Endothelial cell of umbilical vein (primary cell): ENCODE data around the gene ICOSLG. TPM values are rescaled to one million over a fixed set of nuclear protein-coding genes. Genes with fewer than 3 reads are reported as not detected.

Experiments
- BruUV-seq: library from RNA; stranded (reverse); fragments of 400-500 nt; replicated peaks from 2 replicates; lab custom pipeline; 2021; lab: Mats Ljungman, UMichigan
- CTCF ChIA-PET: fragments of 300-600, 350-600 bp; sonication (Branson Sonifier 250); formaldehyde crosslinking; loops from one replicate; lab custom pipeline; 2021; ENCODE audit warnings: antibody characterized with exemption, inconsistent platforms; lab: Charles Lee
- POLR2A ChIA-PET: fragments of 300-600, 350-600 bp; sonication (Branson Sonifier 250); formaldehyde crosslinking; loops from one replicate; lab custom pipeline; 2021; ENCODE audit warnings: antibody characterized with exemption, inconsistent platforms; lab: Charles Lee
- DNase-seq: peaks from one replicate; pipeline ENCODE4 v3.0.0-alpha.2; 2011; ENCODE audit warnings: low read depth, low spot score
- FAIRE-seq: peaks from 2 replicates; lab custom pipeline; 2011; peaks lifted over from hg19 to GRCh38; lab: Jason Lieb, UNC
- H2AFZ ChIP-seq: 2 replicates; pipeline ENCODE4 v1.6.0; 2012; ENCODE audit warnings: low read depth, low read length, control low read depth, inconsistent platforms
- H3K27ac ChIP-seq: 2 replicates; pipeline ENCODE4 v1.5.1; 2011; ENCODE audit warnings: low read depth, mild to moderate bottlenecking, control low read depth, low read length, moderate library complexity; ENCODE audit not compliant: insufficient read depth
- H3K27me3 ChIP-seq, 2 experiments: 2 replicates each; pipeline versions ENCODE4 v1.6.0 to v1.6.1; 2011; ENCODE audit warnings: low read length in 2 of 2, mixed read lengths in 1 of 2; ENCODE audit not compliant: control insufficient read depth in 2 of 2, insufficient read depth in 2 of 2
- H3K36me3 ChIP-seq, 2 experiments: 2 replicates in 1 of 2; 3 replicates in 1 of 2; pipeline ENCODE4 v1.5.1; 2011; ENCODE audit warnings: low read length in 2 of 2, mild to moderate bottlenecking in 1 of 2, moderate library complexity in 1 of 2; ENCODE audit not compliant: control insufficient read depth in 2 of 2, insufficient read depth in 2 of 2; ENCODE audit errors: extremely low read depth in 1 of 2
- H3K4me1 ChIP-seq: 3 replicates; pipeline ENCODE4 v1.5.1; 2011; ENCODE audit warnings: mild to moderate bottlenecking, low read length; ENCODE audit not compliant: control insufficient read depth, insufficient read depth; ENCODE audit errors: extremely low read depth
- H3K4me2 ChIP-seq: 2 replicates; pipeline ENCODE4 v1.6.1; 2011; ENCODE audit warnings: low read length, control low read depth, mixed read lengths; ENCODE audit not compliant: insufficient read depth
- H3K4me3 ChIP-seq, 3 experiments: fragments of 200-600 bp in 1 of 3; sonication (generic), shearing (Covaris generic) in 1 of 3; replicated peaks in 1 of 3; 2 replicates each; pipeline ENCODE4 v1.5.1; 2011 to 2016; ENCODE audit warnings: control low read depth in 3 of 3, low read length in 3 of 3, mild to moderate bottlenecking in 2 of 3, inconsistent platforms in 1 of 3, low read depth in 1 of 3, moderate library complexity in 1 of 3; ENCODE audit not compliant: insufficient read depth in 1 of 3
- H3K79me2 ChIP-seq: 2 replicates; pipeline ENCODE4 v1.6.0; 2012; ENCODE audit warnings: low read length, inconsistent platforms; ENCODE audit not compliant: control insufficient read depth, insufficient read depth
- H3K9ac ChIP-seq: replicated peaks from 2 replicates; pipeline ENCODE3; 2011; ENCODE audit warnings: low read length, control low read depth; ENCODE audit not compliant: insufficient read depth; ENCODE audit errors: extremely low read depth
- H3K9me1 ChIP-seq: replicated peaks from 3 replicates; pipeline ENCODE4 v1.6.0; 2011; ENCODE audit warnings: mild to moderate bottlenecking, low read length; ENCODE audit not compliant: control insufficient read depth, insufficient read depth; ENCODE audit errors: extremely low read depth
- H3K9me3 ChIP-seq: replicated peaks from 2 replicates; pipeline ENCODE4 v1.5.1; 2012; ENCODE audit warnings: low read length, inconsistent platforms; ENCODE audit not compliant: control insufficient read depth, insufficient read depth
- H4K20me1 ChIP-seq: replicated peaks from 2 replicates; pipeline ENCODE3; 2011; ENCODE audit warnings: mild to moderate bottlenecking, low read length; ENCODE audit not compliant: control insufficient read depth, insufficient read depth; ENCODE audit errors: extremely low read depth
- EZH2 ChIP-seq: IDR thresholded peaks from 2 replicates; pipeline ENCODE4 v1.6.1; 2012; ENCODE audit warnings: borderline replicate concordance, low read depth, mild to moderate bottlenecking, moderate library complexity, low read length, inconsistent platforms; ENCODE audit not compliant: severe bottlenecking
- FOS ChIP-seq: IDR thresholded peaks from 2 replicates; pipeline ENCODE4 v1.6.1; 2011; ENCODE audit warnings: mild to moderate bottlenecking, low read length, moderate library complexity, borderline replicate concordance; ENCODE audit not compliant: insufficient read depth
- GATA2 ChIP-seq: IDR thresholded peaks from 2 replicates; pipeline ENCODE4 v1.7.0; 2011; ENCODE audit warnings: low read depth, mild to moderate bottlenecking, moderate library complexity, mixed read lengths, low read length; ENCODE audit not compliant: insufficient read length, insufficient read depth
- JUN ChIP-seq: IDR thresholded peaks from 2 replicates; pipeline ENCODE4 v1.6.1; 2011; ENCODE audit warnings: borderline replicate concordance, low read depth; ENCODE audit not compliant: insufficient read length, insufficient read depth
- MAX ChIP-seq: IDR thresholded peaks from 2 replicates; pipeline ENCODE4 v1.6.1; 2011; ENCODE audit not compliant: insufficient read depth, insufficient read length
- MYC ChIP-seq: IDR thresholded peaks from one replicate; pipeline ENCODE4 v1.6.1; 2011; ENCODE audit warnings: mild to moderate bottlenecking, low read depth, low read length
- POLR2A ChIP-seq: IDR thresholded peaks from 2 replicates; pipeline ENCODE4 v1.6.1; 2012; ENCODE audit warnings: low read depth, mild to moderate bottlenecking, control low read depth, low read length
- POLR2AphosphoS5 ChIP-seq: IDR thresholded peaks from 2 replicates; pipeline ENCODE4 v1.6.1; 2012; ENCODE audit warnings: low read depth, mild to moderate bottlenecking, control low read depth, low read length, moderate library complexity; ENCODE audit not compliant: insufficient read depth
- dilution Hi-C: fragments of 300-500 bp; cut with MboI; formaldehyde crosslinking; loops from one replicate; pipeline ENCODE4 v1.15.0; 2019; ENCODE audit warnings: low sequenced_read_pairs; ENCODE audit not compliant: extremely low pct_ligation_motif_present
- intact Hi-C: fragments of 100-400 bp; cut with micrococcal nuclease; formaldehyde crosslinking; loops from one replicate; pipeline ENCODE4 v1.10.0; 2022
- polyA plus RNA-seq, 4 experiments: library from polyadenylated mRNA; depleted of rRNA in 3 of 4; stranded (reverse) in 3 of 4; unstranded in 1 of 4; fragments of >200 nt; gene quantifications; 2 replicates each; pipeline versions ENCODE4 v1.2.1 to v1.2.3, GENCODE V29; 2011 to 2012; ENCODE audit warnings: missing spikeins in 1 of 4
- total RNA-seq: library from RNA; stranded (reverse); gene quantifications from 2 replicates; pipeline ENCODE4 v1.2.3, GENCODE V29; 2021
- TF ChIP-seq, protein P1 (sequence below), 2 donors: IDR thresholded peaks; 1 replicate in 1 of 2; 2 replicates in 1 of 2; pipeline ENCODE4 v1.5.1; 2011; ENCODE audit warnings: low read length in 2 of 2, mild to moderate bottlenecking in 2 of 2, moderate library complexity in 2 of 2, control low read depth in 1 of 2, inconsistent platforms in 1 of 2, low read depth in 1 of 2; ENCODE audit not compliant: insufficient read depth in 1 of 2; ENCODE audit errors: extremely low read depth in 1 of 2

The ICOSLG gene
- total and polyA plus RNA-seq, 2 donors (not counting 3 experiments of a cell fraction or from before 2014, with no cell fraction given): 0.91 to 2.9 TPM

GRCh38 chr21:44258056-44258725, 17.4 kb upstream of the ICOSLG start:
- FAIRE-seq: no peak
- DNase-seq: no peak
- ChIA-PET POLR2A (no interaction called here), CTCF (no interaction called here)
- Histone ChIP-seq H3K9me1 (no peaks in the 10 kb centered on the region), H3K27ac (no peak overlapping the region), H4K20me1 (no peaks in the 10 kb centered on the region), H3K4me3 (no peak overlapping the region), H3K9ac (no peak overlapping the region), H3K27me3 (peaks cover 0 to 2% of the 10 kb centered on the region in 2 experiments), H3K36me3 (no peaks in the 10 kb centered on the region), H3K9me3 (no peaks in the 10 kb centered on the region), H2AFZ (no peak overlapping the region), H3K4me1 (peaks cover 8% of the 10 kb centered on the region), H3K79me2 (no peaks in the 10 kb centered on the region), H3K4me2 (no peak overlapping the region)
- intact Hi-C loops (no loop called here), dilution Hi-C loops (no loop called here)
- BruUV-seq: no TSS peak
- no peak for TF ChIP-seq FOS
- TF ChIP-seq POLR2AphosphoS5: no peak
- no peak for TF ChIP-seq JUN
- TF ChIP-seq EZH2: no peak
- TF ChIP-seq POLR2A: no peak
- TF ChIP-seq GATA2: no peak
- no peak for TF ChIP-seq MYC
- TF ChIP-seq MAX: no peak
- TF ChIP-seq, protein P1, sequence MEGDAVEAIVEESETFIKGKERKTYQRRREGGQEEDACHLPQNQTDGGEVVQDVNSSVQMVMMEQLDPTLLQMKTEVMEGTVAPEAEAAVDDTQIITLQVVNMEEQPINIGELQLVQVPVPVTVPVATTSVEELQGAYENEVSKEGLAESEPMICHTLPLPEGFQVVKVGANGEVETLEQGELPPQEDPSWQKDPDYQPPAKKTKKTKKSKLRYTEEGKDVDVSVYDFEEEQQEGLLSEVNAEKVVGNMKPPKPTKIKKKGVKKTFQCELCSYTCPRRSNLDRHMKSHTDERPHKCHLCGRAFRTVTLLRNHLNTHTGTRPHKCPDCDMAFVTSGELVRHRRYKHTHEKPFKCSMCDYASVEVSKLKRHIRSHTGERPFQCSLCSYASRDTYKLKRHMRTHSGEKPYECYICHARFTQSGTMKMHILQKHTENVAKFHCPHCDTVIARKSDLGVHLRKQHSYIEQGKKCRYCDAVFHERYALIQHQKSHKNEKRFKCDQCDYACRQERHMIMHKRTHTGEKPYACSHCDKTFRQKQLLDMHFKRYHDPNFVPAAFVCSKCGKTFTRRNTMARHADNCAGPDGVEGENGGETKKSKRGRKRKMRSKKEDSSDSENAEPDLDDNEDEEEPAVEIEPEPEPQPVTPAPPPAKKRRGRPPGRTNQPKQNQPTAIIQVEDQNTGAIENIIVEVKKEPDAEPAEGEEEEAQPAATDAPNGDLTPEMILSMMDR (IDR thresholded peaks at IDR 0.05; ENCODE audit: extremely low read depth in 1 of 2, insufficient read depth in 1 of 2, low read depth in 1 of 2, low read length in 2 of 2): no peak
